Rectal smooth muscle tissue (tissue), 1 donor: ENCODE data around the gene NECAP2.

Source experiments
- H3K27ac ChIP-seq: one replicate; pipeline ENCODE4 v1.7.0; 2013; ENCODE audit warnings: low read depth, low read length, inconsistent platforms
- H3K27me3 ChIP-seq: one replicate; pipeline ENCODE4 v1.7.0; 2013; ENCODE audit warnings: low read length; ENCODE audit not compliant: control insufficient read depth, insufficient read depth
- H3K36me3 ChIP-seq: one replicate; pipeline ENCODE4 v1.7.0; 2013; ENCODE audit warnings: low read length; ENCODE audit not compliant: control insufficient read depth, insufficient read depth
- H3K4me1 ChIP-seq: one replicate; pipeline ENCODE4 v1.7.0; 2013; ENCODE audit warnings: low read length; ENCODE audit not compliant: control insufficient read depth, insufficient read depth
- H3K4me3 ChIP-seq: one replicate; pipeline ENCODE4 v1.7.0; 2013; ENCODE audit warnings: low read length
- H3K9ac ChIP-seq: one replicate; pipeline ENCODE4 v1.7.0; 2013; ENCODE audit warnings: low read length

The NECAP2 gene

DNA sequence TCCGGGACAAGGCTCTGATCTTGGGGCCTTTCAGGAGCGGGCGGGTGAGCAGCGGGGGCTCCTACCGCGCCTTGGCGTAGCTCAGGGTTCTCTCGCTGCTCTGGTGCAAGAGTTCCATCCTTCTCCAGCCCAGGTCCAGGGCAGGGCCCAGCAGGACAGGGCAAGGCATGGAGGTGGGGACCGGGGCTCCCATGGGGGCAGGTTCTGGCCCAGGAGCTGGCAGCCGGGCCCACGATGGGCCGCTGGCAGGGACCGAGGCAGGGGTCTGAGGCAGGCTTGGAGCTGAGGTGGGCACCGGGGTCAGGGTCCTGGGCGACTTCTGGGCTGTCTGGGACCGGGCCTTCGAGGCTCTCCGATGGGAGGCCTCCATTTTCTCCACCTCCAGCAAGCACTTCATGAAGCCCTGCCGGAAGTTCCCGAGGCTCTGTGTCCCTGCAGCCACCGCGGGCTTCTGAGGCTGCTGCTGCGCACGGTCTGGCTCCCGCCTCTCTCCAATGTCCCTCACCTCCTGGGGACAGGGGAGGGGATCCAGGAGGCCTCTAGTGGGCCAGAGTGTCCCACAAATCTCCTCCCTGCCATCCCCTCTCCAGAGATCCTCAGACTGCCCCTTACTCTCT is 30.9 kb upstream of the NECAP2 start:
- Histone ChIP-seq H3K4me3 (no peak overlapping the region), H3K27ac (no peak overlapping the region), H3K9ac (no peak overlapping the region), H3K4me1 (no peaks in the 10 kb centered on the region), H3K36me3 (no peaks in the 10 kb centered on the region), H3K27me3 (no peaks in the 10 kb centered on the region)

GRCh38 chr1:16410803-16411202 is 29.7 kb upstream of the NECAP2 start:
- Histone ChIP-seq H3K27ac (no peak overlapping the region), H3K9ac (no peak overlapping the region), H3K27me3 (no peaks in the 10 kb centered on the region), H3K36me3 (no peaks in the 10 kb centered on the region), H3K4me1 (no peaks in the 10 kb centered on the region), H3K4me3 (no peak overlapping the region)

- Histone ChIP-seq H3K36me3 (no peaks in the 10 kb centered on the region), H3K27ac (no peak overlapping the region), H3K27me3 (no peaks in the 10 kb centered on the region), H3K9ac (no peak overlapping the region), H3K4me1 (no peaks in the 10 kb centered on the region), H3K4me3 (no peak overlapping the region)
Observed at GRCh38 chr1:16413191-16413590, 27.3 kb upstream of the NECAP2 start.

- Histone ChIP-seq H3K27ac (no peak overlapping the region), H3K9ac (no peak overlapping the region), H3K36me3 (no peaks in the 10 kb centered on the region), H3K4me3 (no peak overlapping the region), H3K27me3 (no peaks in the 10 kb centered on the region), H3K4me1 (no peaks in the 10 kb centered on the region)
Observed at GRCh38 chr1:16418823-16419425, 21.6 kb upstream of the NECAP2 start.

DNA sequence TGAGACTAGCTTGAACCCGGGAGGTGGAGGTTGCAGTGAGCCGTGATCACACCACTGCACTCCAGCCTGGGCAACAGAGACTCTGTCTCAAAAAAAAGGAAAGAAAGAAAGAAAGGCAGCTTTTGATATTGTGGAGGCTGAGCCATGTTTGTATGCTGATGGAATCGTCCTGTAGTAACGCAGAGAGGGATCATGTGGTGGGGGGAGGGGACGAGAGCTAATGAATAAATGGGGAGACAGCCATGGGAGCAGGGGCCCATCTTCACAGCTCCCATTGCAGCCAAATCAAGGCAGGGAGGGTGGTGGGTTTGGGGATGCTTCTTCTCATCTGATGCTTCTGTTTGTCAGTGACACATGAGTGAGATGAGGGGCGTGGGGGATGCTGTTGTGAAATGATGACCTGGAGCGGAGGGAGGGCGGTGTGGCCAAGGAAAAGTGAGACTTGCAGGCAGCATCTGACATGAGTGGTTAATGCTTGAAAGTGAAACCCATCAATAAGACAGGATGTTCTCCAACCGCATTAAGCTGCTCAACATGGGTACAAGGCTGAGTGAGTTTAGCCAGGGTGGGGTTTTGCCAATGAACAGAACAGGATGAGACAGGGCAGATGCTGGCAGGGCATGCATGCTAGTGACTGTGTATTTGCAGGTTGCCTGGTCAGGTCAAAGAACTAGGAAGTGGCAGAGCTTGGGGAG is 20.0 kb upstream of the NECAP2 start:
- Histone ChIP-seq H3K4me1 (no peaks in the 10 kb centered on the region), H3K27ac (no peak overlapping the region)

DNA sequence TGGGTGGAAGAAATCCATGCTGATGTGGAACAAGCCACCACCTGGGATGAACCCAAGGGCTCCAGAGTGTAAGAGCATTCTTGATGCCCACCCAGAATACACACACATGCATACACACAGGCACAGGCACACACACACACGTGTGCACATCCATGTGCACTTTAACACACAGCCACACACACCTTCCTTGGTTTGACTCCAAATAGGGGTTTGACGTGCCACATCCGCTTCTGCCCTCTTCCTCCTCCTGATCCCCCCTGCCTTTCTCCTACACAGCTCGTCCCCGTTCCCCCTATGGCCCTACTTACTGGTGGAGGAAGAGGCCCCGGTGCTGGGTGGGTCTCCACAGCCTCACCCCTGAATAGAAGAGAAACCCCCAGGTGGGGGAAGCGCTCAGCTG is 19.3 kb upstream of the NECAP2 start:
- no peaks in the 10 kb centered on the region for H3K36me3 ChIP-seq
- no peaks in the 10 kb centered on the region for H3K4me1 ChIP-seq
- H3K4me3 ChIP-seq, result no peak overlapping the region
- no peak overlapping the region for H3K27ac ChIP-seq
- no peak overlapping the region for H3K9ac ChIP-seq
- H3K27me3 ChIP-seq, result no peaks in the 10 kb centered on the region

More for the DNA sequence above, 20.0 kb upstream of the NECAP2 start:
- Histone ChIP-seq H3K9ac (no peak overlapping the region), H3K27me3 (no peaks in the 10 kb centered on the region), H3K36me3 (no peaks in the 10 kb centered on the region), H3K4me3 (no peak overlapping the region)

DNA sequence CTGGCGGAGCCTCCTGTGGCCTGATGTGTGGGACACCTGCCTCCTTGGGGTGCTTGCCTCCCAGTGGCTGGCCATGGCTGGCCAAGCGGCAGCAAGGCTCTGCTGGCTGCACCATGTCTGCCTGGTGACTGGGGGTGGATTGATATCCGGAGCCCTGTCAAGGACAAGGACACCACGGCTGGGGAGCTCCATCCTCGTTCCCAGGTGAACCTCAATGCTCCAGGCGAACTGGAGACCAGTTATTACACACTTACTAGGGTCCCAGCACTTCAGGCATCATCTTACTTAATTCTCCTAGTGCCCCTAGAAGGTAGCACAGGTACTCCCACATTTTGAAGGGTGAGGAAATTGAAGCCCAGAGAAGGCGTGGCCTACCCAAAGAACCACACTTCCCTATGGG is 18.5 kb upstream of the NECAP2 start:
- Histone ChIP-seq H3K36me3 (no peaks in the 10 kb centered on the region), H3K4me3 (no peak overlapping the region), H3K9ac (no peak overlapping the region), H3K27me3 (no peaks in the 10 kb centered on the region), H3K4me1 (no peaks in the 10 kb centered on the region), H3K27ac (no peak overlapping the region)

- Histone ChIP-seq H3K36me3 (no peaks in the 10 kb centered on the region), H3K9ac (no peak overlapping the region), H3K27me3 (no peaks in the 10 kb centered on the region), H3K27ac (no peak overlapping the region), H3K4me3 (no peak overlapping the region), H3K4me1 (no peaks in the 10 kb centered on the region)
Observed at GRCh38 chr1:16425125-16426025, 15.1 kb upstream of the NECAP2 start.

GRCh38 chr1:16430606-16431005 is 9.9 kb upstream of the NECAP2 start:
- H3K4me3 ChIP-seq, result no peak overlapping the region
- peaks cover 2% of the 10 kb centered on the region for H3K27me3 ChIP-seq
- H3K27ac ChIP-seq, result no peak overlapping the region
- no peaks in the 10 kb centered on the region for H3K4me1 ChIP-seq
- H3K36me3 ChIP-seq, result no peaks in the 10 kb centered on the region
- H3K9ac ChIP-seq, result no peak overlapping the region

GRCh38 chr1:16433030-16433429 is 7.5 kb upstream of the NECAP2 start:
- Histone ChIP-seq H3K36me3 (no peaks in the 10 kb centered on the region), H3K4me3 (no peak overlapping the region), H3K27ac (no peak overlapping the region), H3K9ac (no peak overlapping the region), H3K4me1 (no peaks in the 10 kb centered on the region), H3K27me3 (peaks cover 2% of the 10 kb centered on the region)

DNA sequence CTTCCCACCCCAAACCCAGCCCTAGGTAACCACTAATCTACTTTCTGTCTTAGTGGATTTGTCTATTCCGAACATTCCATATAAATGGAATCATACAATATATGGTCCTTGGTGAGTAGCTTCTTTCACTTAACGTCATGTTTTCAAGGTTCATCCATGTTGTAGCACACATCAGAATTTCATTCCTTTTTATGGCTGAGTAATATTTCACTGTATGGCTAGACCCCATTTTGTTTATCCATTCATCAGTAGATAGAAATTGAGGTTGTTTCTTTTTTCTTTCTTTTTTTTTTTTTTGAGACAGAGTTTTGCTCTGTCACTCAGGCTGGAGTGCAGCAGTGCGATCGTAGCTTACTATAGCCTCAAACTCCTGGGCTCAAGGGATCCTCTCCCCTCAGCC is 6.5 kb upstream of the NECAP2 start:
- Histone ChIP-seq H3K36me3 (no peaks in the 10 kb centered on the region), H3K27ac (no peak overlapping the region), H3K4me1 (no peaks in the 10 kb centered on the region), H3K4me3 (no peak overlapping the region), H3K9ac (no peak overlapping the region), H3K27me3 (peaks cover 2% of the 10 kb centered on the region)

DNA sequence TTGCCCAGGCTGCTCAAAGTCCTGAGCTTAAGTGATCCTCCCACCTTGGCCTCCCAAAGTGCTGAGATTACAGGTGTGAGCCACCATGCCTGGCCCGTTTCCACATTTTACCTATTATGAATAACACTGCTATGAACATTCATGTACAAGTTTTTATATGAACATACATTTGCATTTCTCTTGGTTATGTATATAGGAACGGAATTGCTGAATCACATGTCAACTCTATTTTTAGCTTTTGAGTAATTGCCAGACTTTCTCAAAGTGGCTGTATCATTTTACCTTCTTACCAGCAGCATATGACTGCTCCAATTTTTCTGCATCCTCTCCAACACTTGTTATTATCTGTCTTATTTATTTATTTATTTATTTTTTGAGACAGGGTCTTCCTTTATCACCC is 6.0 kb upstream of the NECAP2 start:
- no peaks in the 10 kb centered on the region for H3K36me3 ChIP-seq
- H3K27me3 ChIP-seq, result peaks cover 2% of the 10 kb centered on the region
- no peak overlapping the region for H3K4me3 ChIP-seq
- H3K9ac ChIP-seq, result no peak overlapping the region
- H3K27ac ChIP-seq, result no peak overlapping the region
- no peaks in the 10 kb centered on the region for H3K4me1 ChIP-seq
